Measurements from ENCODE around the gene MDM2. TPM values are rescaled to one million over a fixed set of nuclear protein-coding genes. Genes with fewer than 3 reads are reported as not detected.
"Not testable (repeated sequence)": the region's sequence is repeated elsewhere in the genome, so short reads cannot be mapped to it uniquely, and the experiment has no call there.

MDM2 gene
- total RNA-seq, 1 donor from 2014 or later, result 243 TPM

- DNase-seq (ENCODE audit: low read depth, low spot score), result no peak
Measured at GRCh38 chr12:68850390-68850789, 42.4 kb downstream of the MDM2 start.

- DNase-seq (ENCODE audit: low read depth, low spot score), result no peak
Measured at GRCh38 chr12:68851592-68852306, 43.8 kb downstream of the MDM2 start.

- no peak for DNase-seq (ENCODE audit: low read depth, low spot score)
Measured at GRCh38 chr12:68853396-68854077, 45.6 kb downstream of the MDM2 start.

GRCh38 chr12:68854078-68854468 lies 46.1 kb downstream of the MDM2 start:
- DNase-seq (ENCODE audit: low read depth, low spot score), result no peak

GRCh38 chr12:68854554-68854953 lies 46.6 kb downstream of the MDM2 start:
- DNase-seq (ENCODE audit: low read depth, low spot score), result no peak

GRCh38 chr12:68855111-68855510 lies 47.1 kb downstream of the MDM2 start:
- no peak for DNase-seq (ENCODE audit: low read depth, low spot score)

GRCh38 chr12:68855771-68856170 lies 47.8 kb downstream of the MDM2 start:
- no peak for DNase-seq (ENCODE audit: low read depth, low spot score)

GRCh38 chr12:68856510-68856909 lies 48.5 kb downstream of the MDM2 start:
- DNase-seq (ENCODE audit: low read depth, low spot score), result no peak

- DNase-seq (ENCODE audit: low read depth, low spot score), result no peak
Measured at GRCh38 chr12:68861890-68862289, 53.9 kb downstream of the MDM2 start.

- DNase-seq (ENCODE audit: low read depth, low spot score), result no peak
Measured at GRCh38 chr12:68863109-68863770, 55.3 kb downstream of the MDM2 start.

- DNase-seq (ENCODE audit: low read depth, low spot score), result not testable (repeated sequence)
Measured at GRCh38 chr12:68863886-68864454, 56.0 kb downstream of the MDM2 start.

GRCh38 chr12:68864604-68865003 lies 56.6 kb downstream of the MDM2 start:
- DNase-seq (ENCODE audit: low read depth, low spot score), result no peak

- DNase-seq (ENCODE audit: low read depth, low spot score), result no peak
Measured at GRCh38 chr12:68865399-68866164, 57.6 kb downstream of the MDM2 start.

- DNase-seq (ENCODE audit: low read depth, low spot score), result no peak
Measured at GRCh38 chr12:68866950-68867349, 59.0 kb downstream of the MDM2 start.

- DNase-seq (ENCODE audit: low read depth, low spot score), result no peak
Measured at GRCh38 chr12:68867606-68868005, 59.6 kb downstream of the MDM2 start.

- DNase-seq (ENCODE audit: low read depth, low spot score), result no peak
Measured at GRCh38 chr12:68868043-68868790, 60.2 kb downstream of the MDM2 start.

GRCh38 chr12:68870011-68870410 lies 62.0 kb downstream of the MDM2 start:
- no peak for DNase-seq (ENCODE audit: low read depth, low spot score)

GRCh38 chr12:68870443-68870842 lies 62.5 kb downstream of the MDM2 start:
- DNase-seq (ENCODE audit: low read depth, low spot score), result no peak

- no peak for DNase-seq (ENCODE audit: low read depth, low spot score)
Measured at GRCh38 chr12:68871396-68871795, 63.4 kb downstream of the MDM2 start.

GRCh38 chr12:68871921-68872320 lies 63.9 kb downstream of the MDM2 start:
- DNase-seq (ENCODE audit: low read depth, low spot score), result no peak

GRCh38 chr12:68873316-68873715 lies 65.3 kb downstream of the MDM2 start:
- DNase-seq (ENCODE audit: low read depth, low spot score), result no peak

Measured in pulmonary artery endothelial cell (primary cell).